K562 (cell line): ENCODE measurements around the gene EHD2. TPM values are rescaled to one million over a fixed set of nuclear protein-coding genes. Genes with fewer than 3 reads are reported as not detected.

ENCODE experiments used
- ADNP ChIP-seq: fragments of 200-800 bp; sonication (Bioruptor generic); IDR thresholded peaks from 2 replicates; pipeline ENCODE4 v1.6.1; 2016; ENCODE audit warnings: missing genetic modification characterization, missing compliant biosample characterization
- ARHGAP35 ChIP-seq: fragments of 450-650 bp; IDR thresholded peaks from 2 replicates; pipeline ENCODE4 v1.6.1; 2018; ENCODE audit not compliant: partially characterized antibody
- BCOR ChIP-seq: fragments of 450-650 bp; IDR thresholded peaks from 2 replicates; pipeline ENCODE4 v1.6.1; 2016
- BMI1 ChIP-seq: fragments of 150-350 bp; IDR thresholded peaks from 2 replicates; pipeline ENCODE4 v1.6.1; 2014; ENCODE audit warnings: low read length
- CCNT2 ChIP-seq: IDR thresholded peaks from 2 replicates; pipeline ENCODE4 v1.6.1; 2011; ENCODE audit warnings: borderline replicate concordance, low read depth, mild to moderate bottlenecking, moderate library complexity, mixed read lengths, low read length; ENCODE audit not compliant: insufficient read length; ENCODE audit errors: extremely low read depth
- CXXC5 ChIP-seq: fragments of 250-450 bp; sonication (Bioruptor Pico); IDR thresholded peaks from 2 replicates; pipeline ENCODE4 v1.8.0; 2022; ENCODE audit warnings: inconsistent platforms, mild to moderate bottlenecking, moderate library complexity
- ETS1 ChIP-seq: conservative IDR thresholded peaks from 2 replicates; pipeline ENCODE4 v1.6.1; 2011; ENCODE audit warnings: low read depth, mild to moderate bottlenecking, low read length; ENCODE audit not compliant: control insufficient read depth
- KDM1A ChIP-seq, 2 experiments: fragments of 450-650 bp; IDR thresholded peaks; 2 replicates each; pipeline ENCODE4 v1.6.1; 2016; ENCODE audit warnings: mild to moderate bottlenecking in 2 of 2
- MAX ChIP-seq: sonication (generic); formaldehyde crosslinking; IDR thresholded peaks from 2 replicates; pipeline ENCODE4 v1.9.0; 2022; ENCODE audit warnings: mild to moderate bottlenecking, missing genetic modification reagents
- MTA2 ChIP-seq: fragments of 450-650 bp; IDR thresholded peaks from 2 replicates; pipeline ENCODE4 v1.6.1; 2016; ENCODE audit warnings: low read depth
- PHF8 ChIP-seq: fragments of 200-600 bp; sonication (generic); IDR thresholded peaks from 2 replicates; pipeline ENCODE4 v1.6.1; 2012; ENCODE audit warnings: mixed run types, mild to moderate bottlenecking, inconsistent platforms, low read length, moderate library complexity, borderline replicate concordance
- RB1 ChIP-seq: fragments of 450-650 bp; IDR thresholded peaks from 2 replicates; pipeline ENCODE4 v1.6.1; 2017; ENCODE audit warnings: low read depth, mild to moderate bottlenecking
- SMARCA5 ChIP-seq: fragments of 450-650 bp; IDR thresholded peaks from 2 replicates; pipeline ENCODE4 v1.6.1; 2016
- SMARCE1 ChIP-seq: fragments of 450-650 bp; IDR thresholded peaks from 2 replicates; pipeline ENCODE4 v1.7.1; 2016; ENCODE audit warnings: mild to moderate bottlenecking
- TBP ChIP-seq: optimal IDR thresholded peaks from 2 replicates; pipeline ENCODE3; 2011; ENCODE audit warnings: low read depth, low read length, improper control_type of control experiment
- UBTF ChIP-seq, 2 experiments: IDR thresholded peaks; 2 replicates each; pipeline ENCODE4 v1.6.1; 2012; ENCODE audit warnings: improper control_type of control experiment in 2 of 2, low read depth in 2 of 2, low read length in 2 of 2, borderline replicate concordance in 1 of 2
- polyA plus RNA-seq, 8 experiments: library from polyadenylated mRNA; depleted of rRNA in 4 of 8; stranded (reverse) in 5 of 8; unstranded in 3 of 8; fragments of >200 nt; fragmentation: Nextera tagmentation in 2 of 8; fragmentation: Illumina TruSeq in 1 of 8; extraction: Ambion mirVana in 2 of 8; extraction: Trizol in 1 of 8; gene quantifications; 2 replicates each; pipeline versions ENCODE4 v1.2.1 to v1.2.3, GENCODE V29; 2011 to 2014; ENCODE audit warnings: inconsistent platforms in 1 of 8, missing spikeins in 1 of 8
- total RNA-seq, 7 experiments: library from RNA; depleted of rRNA in 6 of 7; stranded (reverse); fragments of >200 nt in 6 of 7; fragmentation: Illumina TruSeq in 2 of 7; extraction: Trizol in 2 of 7; gene quantifications; 2 replicates each; pipeline versions ENCODE4 v1.2.1 to v1.2.3, GENCODE V29; 2011 to 2021; ENCODE audit warnings: low replicate concordance in 1 of 7

Gene EHD2
- total and polyA plus RNA-seq, 9 of the 15 experiments (the other 6 are each of a cell fraction or from before 2014, with no cell fraction given): 1.7 to 32.2 (median 3.0) TPM

- TF ChIP-seq CXXC5 (CRISPR knock-in tag) (peak; percentile 78), CCNT2 (peak; percentile 71), BMI1 (no peak), BCOR (peak; percentile 83), UBTF (IDR thresholded peaks at IDR 0.05; ENCODE audit: borderline replicate concordance in 1 of 2, low read depth in 2 of 2, low read length in 2 of 2) (peak in 1 of 2 experiments; percentile 74; a peak in 1 of 4 replicates), SMARCA5 (peak; percentile 34; the same call in 1 of the 2 replicates), MTA2 (peak; percentile 15; the same call in 1 of the 2 replicates), RB1 (peak; percentile 90), PHF8 (peak; percentile 69; the same call in 1 of the 2 replicates), ETS1 (peak; percentile 46; the same call in 1 of the 2 replicates), MAX (CRISPR knock-in tag) (peak; percentile 54), ARHGAP35 (peak; percentile 5), KDM1A (IDR thresholded peaks at IDR 0.05) (peak; percentile 51 to 69; a peak in 2 of 4 replicates), ADNP (tag) (peak; percentile 94), TBP (peak; percentile 62), SMARCE1 (peak; percentile 44; the same call in 1 of the 2 replicates)
These were observed at the start of gene EHD2 (continued) for GRCh38 chr19:47713046-47714021.
